Panc1 (cell line): ENCODE data around the gene GALNT13.

Experiments
- TF ChIP-seq, protein P1 (sequence below): fragments of 450-650 bp; IDR thresholded peaks from 2 replicates; pipeline ENCODE4 v1.5.1; 2017; ENCODE audit warnings: mild to moderate bottlenecking
- TF ChIP-seq, protein P2 (sequence below), 2 experiments: IDR thresholded peaks; 2 replicates each; pipeline ENCODE4 v1.6.1; 2011 to 2012; ENCODE audit warnings: low read depth in 2 of 2, control low read depth in 1 of 2, low read length in 1 of 2, mild to moderate bottlenecking in 1 of 2, moderate library complexity in 1 of 2; ENCODE audit not compliant: insufficient read depth in 1 of 2

DNA sequence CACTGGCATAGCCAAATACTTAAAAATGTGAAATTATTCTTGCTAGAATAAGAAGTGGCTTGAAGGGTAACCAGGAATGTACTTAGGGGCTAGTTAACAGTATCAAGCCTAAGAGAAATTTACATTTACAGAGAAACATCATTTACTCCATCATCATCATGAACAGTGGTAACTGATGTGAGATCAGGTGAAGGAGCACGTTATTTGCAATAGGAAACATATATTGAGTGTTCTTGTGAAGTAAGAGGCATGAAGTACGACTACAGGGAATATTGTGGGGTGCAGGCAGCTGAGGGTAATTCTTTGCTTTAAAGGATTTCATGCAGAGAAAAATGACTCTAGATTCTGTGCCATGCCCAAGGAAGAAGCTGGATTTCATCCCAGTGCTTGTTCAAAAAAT lies 220.8 kb downstream of the GALNT13 start:
- TF ChIP-seq, protein P1, sequence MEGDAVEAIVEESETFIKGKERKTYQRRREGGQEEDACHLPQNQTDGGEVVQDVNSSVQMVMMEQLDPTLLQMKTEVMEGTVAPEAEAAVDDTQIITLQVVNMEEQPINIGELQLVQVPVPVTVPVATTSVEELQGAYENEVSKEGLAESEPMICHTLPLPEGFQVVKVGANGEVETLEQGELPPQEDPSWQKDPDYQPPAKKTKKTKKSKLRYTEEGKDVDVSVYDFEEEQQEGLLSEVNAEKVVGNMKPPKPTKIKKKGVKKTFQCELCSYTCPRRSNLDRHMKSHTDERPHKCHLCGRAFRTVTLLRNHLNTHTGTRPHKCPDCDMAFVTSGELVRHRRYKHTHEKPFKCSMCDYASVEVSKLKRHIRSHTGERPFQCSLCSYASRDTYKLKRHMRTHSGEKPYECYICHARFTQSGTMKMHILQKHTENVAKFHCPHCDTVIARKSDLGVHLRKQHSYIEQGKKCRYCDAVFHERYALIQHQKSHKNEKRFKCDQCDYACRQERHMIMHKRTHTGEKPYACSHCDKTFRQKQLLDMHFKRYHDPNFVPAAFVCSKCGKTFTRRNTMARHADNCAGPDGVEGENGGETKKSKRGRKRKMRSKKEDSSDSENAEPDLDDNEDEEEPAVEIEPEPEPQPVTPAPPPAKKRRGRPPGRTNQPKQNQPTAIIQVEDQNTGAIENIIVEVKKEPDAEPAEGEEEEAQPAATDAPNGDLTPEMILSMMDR, result no peak
- TF ChIP-seq, protein P2, sequence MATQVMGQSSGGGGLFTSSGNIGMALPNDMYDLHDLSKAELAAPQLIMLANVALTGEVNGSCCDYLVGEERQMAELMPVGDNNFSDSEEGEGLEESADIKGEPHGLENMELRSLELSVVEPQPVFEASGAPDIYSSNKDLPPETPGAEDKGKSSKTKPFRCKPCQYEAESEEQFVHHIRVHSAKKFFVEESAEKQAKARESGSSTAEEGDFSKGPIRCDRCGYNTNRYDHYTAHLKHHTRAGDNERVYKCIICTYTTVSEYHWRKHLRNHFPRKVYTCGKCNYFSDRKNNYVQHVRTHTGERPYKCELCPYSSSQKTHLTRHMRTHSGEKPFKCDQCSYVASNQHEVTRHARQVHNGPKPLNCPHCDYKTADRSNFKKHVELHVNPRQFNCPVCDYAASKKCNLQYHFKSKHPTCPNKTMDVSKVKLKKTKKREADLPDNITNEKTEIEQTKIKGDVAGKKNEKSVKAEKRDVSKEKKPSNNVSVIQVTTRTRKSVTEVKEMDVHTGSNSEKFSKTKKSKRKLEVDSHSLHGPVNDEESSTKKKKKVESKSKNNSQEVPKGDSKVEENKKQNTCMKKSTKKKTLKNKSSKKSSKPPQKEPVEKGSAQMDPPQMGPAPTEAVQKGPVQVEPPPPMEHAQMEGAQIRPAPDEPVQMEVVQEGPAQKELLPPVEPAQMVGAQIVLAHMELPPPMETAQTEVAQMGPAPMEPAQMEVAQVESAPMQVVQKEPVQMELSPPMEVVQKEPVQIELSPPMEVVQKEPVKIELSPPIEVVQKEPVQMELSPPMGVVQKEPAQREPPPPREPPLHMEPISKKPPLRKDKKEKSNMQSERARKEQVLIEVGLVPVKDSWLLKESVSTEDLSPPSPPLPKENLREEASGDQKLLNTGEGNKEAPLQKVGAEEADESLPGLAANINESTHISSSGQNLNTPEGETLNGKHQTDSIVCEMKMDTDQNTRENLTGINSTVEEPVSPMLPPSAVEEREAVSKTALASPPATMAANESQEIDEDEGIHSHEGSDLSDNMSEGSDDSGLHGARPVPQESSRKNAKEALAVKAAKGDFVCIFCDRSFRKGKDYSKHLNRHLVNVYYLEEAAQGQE (IDR thresholded peaks at IDR 0.05; ENCODE audit: insufficient read depth in 1 of 2, low read depth in 2 of 2, low read length in 1 of 2), result no peak
